K562 (cell line): Measurements from ENCODE around the gene GADD45GIP1. TPM values are rescaled to one million over a fixed set of nuclear protein-coding genes. Genes with fewer than 3 reads are reported as not detected.

ENCODE experiments used
- ATAC-seq: fragments of 200-7000 bp; cut with Tn5 transposase; 3 replicates; pipeline ENCODE4 v1.9.1; 2020; ENCODE audit warnings: moderate library complexity
- BruUV-seq: library from RNA; stranded (reverse); fragments of 400-500 nt; replicated peaks from 2 replicates; lab custom pipeline; 2021; lab: Mats Ljungman, UMichigan
- CTCF ChIA-PET: fragments of 300-600 bp; formaldehyde crosslinking; extraction: SDS; loops from one replicate; lab custom pipeline; 2021; ENCODE audit warnings: low intra/inter-chr PET ratio; lab: Yijun Ruan, JAX
- POLR2A ChIA-PET: fragments of 300-600, 350-650 bp; sonication (Branson Sonifier 250); formaldehyde crosslinking; extraction: SDS; loops from one replicate; lab custom pipeline; 2021; ENCODE audit warnings: antibody characterized with exemption, inconsistent platforms; lab: Yijun Ruan, JAX
- DNase-seq, 4 experiments: peaks; one replicate each; pipeline versions ENCODE4 v3.0.0 to v3.0.0-alpha.2; 2011 to 2018; ENCODE audit warnings: low spot score in 3 of 4, mixed read lengths in 3 of 4; ENCODE audit errors: extremely low read depth in 1 of 4
- FAIRE-seq: peaks from 2 replicates; lab custom pipeline; 2011; peaks lifted over from hg19 to GRCh38; lab: Jason Lieb, UNC
- H2AFZ ChIP-seq: 2 replicates; pipeline ENCODE4 v1.6.0; 2011; ENCODE audit warnings: low read depth, low read length, control low read depth, inconsistent platforms
- H3K27ac ChIP-seq: fragments of 200-600 bp; 3 replicates; pipeline ENCODE4 v1.8.0; 2011; ENCODE audit warnings: low read depth, mild to moderate bottlenecking, control low read depth, inconsistent platforms, low read length, moderate library complexity, mixed read lengths; ENCODE audit errors: extremely low read depth
- H3K27me3 ChIP-seq, 2 experiments: fragments of 300-600 bp in 1 of 2; 2 replicates in 1 of 2; 3 replicates in 1 of 2; pipeline versions ENCODE4 v1.6.0 to v1.8.0; 2011; ENCODE audit warnings: inconsistent platforms in 2 of 2, low read length in 2 of 2, mild to moderate bottlenecking in 1 of 2, mixed read lengths in 1 of 2, moderate library complexity in 1 of 2; ENCODE audit not compliant: control insufficient read depth in 2 of 2, insufficient read depth in 2 of 2
- H3K36me3 ChIP-seq: fragments of 300-600 bp; 3 replicates; pipeline ENCODE4 v1.8.0; 2011; ENCODE audit warnings: mild to moderate bottlenecking, low read length, inconsistent platforms; ENCODE audit not compliant: control insufficient read depth, insufficient read depth
- H3K4me1 ChIP-seq, 2 experiments: fragments of 200-600 bp in 1 of 2; replicated peaks in 1 of 2; 2 replicates in 1 of 2; 3 replicates in 1 of 2; pipeline versions ENCODE4 v1.5.1 to v1.8.0; 2011; ENCODE audit warnings: inconsistent platforms in 2 of 2, low read length in 2 of 2, mild to moderate bottlenecking in 1 of 2, mixed read lengths in 1 of 2, moderate library complexity in 1 of 2; ENCODE audit not compliant: control insufficient read depth in 2 of 2, insufficient read depth in 2 of 2
- H3K4me2 ChIP-seq: 2 replicates; pipeline ENCODE4 v1.6.1; 2011; ENCODE audit warnings: low read length, control low read depth, inconsistent platforms, mixed read lengths; ENCODE audit not compliant: insufficient read depth
- H3K4me3 ChIP-seq: fragments of 200-600 bp; sonication (generic), shearing (Covaris generic); 2 replicates; pipeline ENCODE4 v1.5.1; 2016; ENCODE audit warnings: control low read depth, inconsistent platforms
- H3K79me2 ChIP-seq: fragments of 200-600 bp; 3 replicates; pipeline ENCODE4 v1.8.0; 2011; ENCODE audit warnings: low read length, inconsistent platforms; ENCODE audit not compliant: control insufficient read depth, insufficient read depth
- H3K9ac ChIP-seq, 2 experiments: 2 replicates each; pipeline versions ENCODE4 v1.6.0 to v1.6.1; 2011; ENCODE audit warnings: low read depth in 2 of 2, low read length in 2 of 2, control low read depth in 1 of 2, inconsistent platforms in 1 of 2, mild to moderate bottlenecking in 1 of 2, mixed read lengths in 1 of 2; ENCODE audit not compliant: insufficient read depth in 1 of 2
- H3K9me1 ChIP-seq: one replicate; pipeline ENCODE4 v1.6.0; 2011; ENCODE audit warnings: inconsistent platforms, mild to moderate bottlenecking, low read length, moderate library complexity; ENCODE audit not compliant: control insufficient read depth, insufficient read depth
- H3K9me3 ChIP-seq: replicated peaks from 2 replicates; pipeline ENCODE4 v1.5.1; 2011; ENCODE audit warnings: low read depth, low read length, inconsistent platforms; ENCODE audit not compliant: control insufficient read depth, insufficient read depth
- H4K20me1 ChIP-seq: replicated peaks from 2 replicates; pipeline ENCODE4 v1.6.1; 2011; ENCODE audit warnings: low read length, inconsistent platforms, mixed read lengths; ENCODE audit not compliant: control insufficient read depth, insufficient read depth
- CUX1 ChIP-seq: fragments of 200-800 bp; sonication (Bioruptor generic); IDR thresholded peaks from 2 replicates; pipeline ENCODE4 v1.6.1; 2016; ENCODE audit warnings: missing genetic modification characterization, missing compliant biosample characterization
- EGR1 ChIP-seq: fragments of 450-650 bp; conservative IDR thresholded peaks from 2 replicates; pipeline ENCODE4 v1.6.1; 2017; ENCODE audit warnings: mild to moderate bottlenecking
- HBP1 ChIP-seq: fragments of 450-650 bp; formaldehyde crosslinking; IDR thresholded peaks from 2 replicates; pipeline ENCODE4 v1.4.0; 2022; ENCODE audit warnings: missing genetic modification characterization
- PCBP2 ChIP-seq: fragments of 200-400 bp; formaldehyde crosslinking; IDR thresholded peaks from 2 replicates; pipeline ENCODE4 v1.6.1; 2018; ENCODE audit warnings: low read length, low read depth, mild to moderate bottlenecking, moderate library complexity; ENCODE audit not compliant: poor library complexity, severe bottlenecking
- SMAD4 ChIP-seq: fragments of 250-450 bp; sonication (Bioruptor Pico); conservative IDR thresholded peaks from 2 replicates; pipeline ENCODE4 v1.8.0; 2021; ENCODE audit warnings: inconsistent platforms, mild to moderate bottlenecking, moderate library complexity
- WGBS: fragments of 100-300 bp; shearing (Covaris generic); methylation state at CpG from one replicate; pipeline ENCODE4 v1.1.6; 2016; ENCODE audit warnings: low coverage, mixed read lengths; ENCODE audit not compliant: insufficient coverage; ENCODE audit errors: missing lambda C conversion rate; 5-methylcytosine and 5-hydroxymethylcytosine counted together
- in situ Hi-C: fragments of 300-500 bp; cut with MboI; formaldehyde crosslinking; loops from 4 replicates; pipeline ENCODE4 v1.15.0; 2018; ENCODE audit warnings: inconsistent platforms, mixed read lengths
- intact Hi-C: fragments of 100-400 bp; cut with micrococcal nuclease; formaldehyde crosslinking; loops from 2 replicates; pipeline ENCODE4 v1.14.2; 2022
- polyA plus RNA-seq, 8 experiments: library from polyadenylated mRNA; depleted of rRNA in 4 of 8; stranded (reverse) in 5 of 8; unstranded in 3 of 8; fragments of >200 nt; fragmentation: Nextera tagmentation in 2 of 8; fragmentation: Illumina TruSeq in 1 of 8; extraction: Ambion mirVana in 2 of 8; extraction: Trizol in 1 of 8; gene quantifications; 2 replicates each; pipeline versions ENCODE4 v1.2.1 to v1.2.3, GENCODE V29; 2011 to 2014; ENCODE audit warnings: inconsistent platforms in 1 of 8, missing spikeins in 1 of 8
- total RNA-seq, 7 experiments: library from RNA; depleted of rRNA in 6 of 7; stranded (reverse); fragments of >200 nt in 6 of 7; fragmentation: Illumina TruSeq in 2 of 7; extraction: Trizol in 2 of 7; gene quantifications; 2 replicates each; pipeline versions ENCODE4 v1.2.1 to v1.2.3, GENCODE V29; 2011 to 2021; ENCODE audit warnings: low replicate concordance in 1 of 7

The GADD45GIP1 gene
- total and polyA plus RNA-seq, 9 of the 15 experiments (the other 6 are each of a cell fraction or from before 2014, with no cell fraction given) = 5.1 to 161 (median 29.2) TPM

- no peak overlapping the region; the same call in 2 of the 3 replicates for H3K27ac ChIP-seq
- BruUV-seq = no TSS peak
- TF ChIP-seq HBP1 (CRISPR knock-in tag) (0 out of 2 replicates have a peak, but pooled peaks have one; percentile 6), PCBP2 (no peak), CUX1 (no peak), EGR1 (peak; percentile 68), SMAD4 (no peak)
- TF ChIP-seq, all 486 proteins: peak for 2
- Histone ChIP-seq H3K4me1 (peaks cover 8 to 37% of the 10 kb centered on the region in 2 experiments; a peak in 4 of 5 replicates), H4K20me1 (no peaks in the 10 kb centered on the region), H3K79me2 (peaks cover 6% of the 10 kb centered on the region; the same call in 2 of the 3 replicates), H3K9me1 (no peaks in the 10 kb centered on the region), H3K9ac (peak overlapping the region in 1 of 2 experiments; percentile 78; a peak in 2 of 4 replicates), H2AFZ (no peak overlapping the region), H3K9me3 (no peaks in the 10 kb centered on the region), H3K4me3 (no peak overlapping the region), H3K4me2 (no peak overlapping the region), H3K27me3 (no peaks in the 10 kb centered on the region; a peak in 1 of 5 replicates), H3K36me3 (no peaks in the 10 kb centered on the region)
- FAIRE-seq = peak; percentile 42
- ATAC-seq = no peak
- intact Hi-C loops (no loop called here), in situ Hi-C loops (no loop called here)
- DNase-seq = no peak
- WGBS = 48% methylated on average over 3 of the region's 3 CpGs
- ChIA-PET POLR2A (no interaction called here), CTCF (no interaction called here)
Measured at GRCh38 chr19:12990853-12991252, 33.8 kb upstream of the GADD45GIP1 start.
